ENCODE results near the gene PNMA8C.
"Not testable (repeated sequence)": the region's sequence is repeated elsewhere in the genome, so short reads cannot be mapped to it uniquely, and the experiment has no call there.

The PNMA8C gene

DNA sequence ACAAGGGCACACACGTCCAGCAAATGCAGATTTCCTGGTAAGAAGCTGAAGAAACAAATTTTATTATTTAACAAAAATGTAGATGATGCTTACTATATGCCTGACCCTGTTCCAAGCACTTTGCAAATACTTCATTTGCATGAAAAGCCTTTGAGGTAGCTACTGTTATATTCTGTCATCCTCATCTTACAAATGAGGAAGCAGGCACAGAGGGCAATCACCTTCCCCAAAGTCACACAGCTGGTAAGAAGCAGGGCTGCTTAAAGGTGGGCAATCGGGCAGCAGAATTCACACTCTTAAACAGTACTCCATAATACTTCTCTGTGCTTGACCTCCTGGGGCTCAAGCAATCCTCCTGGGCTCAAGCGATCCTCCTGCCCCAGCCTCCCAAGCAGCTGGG lies 18.3 kb upstream of the PNMA8C start:
- no peak for FAIRE-seq

DNA sequence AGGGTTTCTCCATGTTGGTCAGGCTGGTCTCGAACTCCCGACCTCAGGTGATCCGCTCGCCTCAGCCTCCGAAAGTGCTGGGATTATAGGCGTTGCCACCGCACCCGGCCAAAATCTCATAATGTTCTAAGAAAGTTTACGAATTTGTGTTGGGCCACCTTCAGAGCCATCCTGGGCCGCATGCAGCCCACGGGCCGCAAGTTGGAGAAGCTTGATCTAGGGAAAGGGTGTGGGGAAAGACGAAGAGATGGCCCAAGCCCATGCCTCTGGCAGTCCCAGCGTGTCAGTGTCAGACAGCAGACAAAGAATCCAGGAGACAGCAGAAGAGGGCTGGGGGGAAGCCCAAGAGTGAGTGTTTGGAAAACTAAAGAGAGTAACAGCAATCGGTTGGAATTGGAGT lies 17.3 kb upstream of the PNMA8C start:
- FAIRE-seq: no peak

DNA sequence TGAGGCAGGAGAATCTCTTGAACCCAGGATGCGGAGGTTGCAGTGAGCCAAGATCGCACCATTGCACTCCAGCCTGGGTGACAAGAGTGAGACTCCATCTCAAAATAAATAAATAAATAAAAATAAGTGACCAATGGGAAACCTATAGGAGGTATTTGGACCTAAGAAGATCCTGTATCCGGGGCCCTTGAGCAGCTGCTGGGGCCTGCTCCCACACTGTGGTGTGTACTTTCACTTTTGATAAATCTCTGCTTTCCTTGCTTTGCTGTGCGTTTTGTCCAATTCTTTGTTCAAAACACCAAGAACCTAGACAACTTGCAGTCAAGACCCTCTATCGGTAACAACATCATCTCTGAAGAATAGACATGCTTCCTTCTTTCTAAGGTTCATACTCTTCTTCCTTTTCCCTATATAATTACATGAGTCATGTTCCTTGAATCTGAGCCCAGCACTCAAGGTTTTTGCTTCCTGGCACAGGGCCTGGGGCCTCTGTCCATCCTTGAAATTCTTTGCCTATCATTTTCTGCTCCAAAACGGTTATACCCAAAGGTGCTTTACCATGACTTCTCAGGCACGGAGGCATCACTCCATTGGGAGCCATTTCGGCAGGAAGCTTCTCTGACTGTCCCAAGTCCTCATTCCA lies 14.2 kb upstream of the PNMA8C start:
- FAIRE-seq: no peak

DNA sequence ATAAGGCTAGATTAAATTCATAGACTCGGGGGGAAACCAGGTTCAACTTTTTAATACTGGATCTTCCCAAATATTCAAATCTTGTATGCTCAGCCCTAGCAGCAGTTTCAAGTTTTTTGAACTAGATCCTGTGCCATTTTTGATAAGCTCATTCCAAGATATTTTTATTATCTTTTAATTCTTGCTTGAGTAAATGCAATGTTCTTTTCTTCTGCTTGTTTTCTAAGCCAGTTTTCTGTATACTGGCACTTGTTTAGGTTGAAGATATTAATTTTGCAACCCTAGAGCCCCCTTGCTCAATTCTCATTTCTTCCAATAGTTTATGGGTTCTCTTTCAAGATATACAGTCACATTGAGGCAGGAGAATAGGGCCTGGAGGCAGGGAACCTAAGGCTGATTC lies 13.1 kb upstream of the PNMA8C start:
- no peak for FAIRE-seq

DNA sequence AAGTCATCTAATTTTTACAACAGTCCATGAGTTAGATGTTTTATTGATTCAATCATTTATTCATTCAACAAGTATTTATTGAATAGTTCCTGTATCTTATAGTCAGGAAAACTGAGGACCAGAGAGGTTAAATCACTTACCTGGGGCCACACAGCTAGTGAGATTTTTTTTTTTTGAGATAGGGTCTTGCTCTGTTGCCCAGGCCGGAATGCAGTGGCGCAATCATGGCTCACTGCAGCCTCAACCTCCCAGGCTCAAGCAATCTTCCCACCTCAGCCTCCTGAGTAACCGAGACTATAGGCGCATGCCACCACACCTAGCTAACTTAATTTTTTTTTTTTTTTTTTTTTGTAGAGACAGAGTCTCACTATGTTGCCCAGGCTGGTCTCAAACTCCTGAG lies 7.0 kb upstream of the PNMA8C start:
- not testable (repeated sequence) for FAIRE-seq

DNA sequence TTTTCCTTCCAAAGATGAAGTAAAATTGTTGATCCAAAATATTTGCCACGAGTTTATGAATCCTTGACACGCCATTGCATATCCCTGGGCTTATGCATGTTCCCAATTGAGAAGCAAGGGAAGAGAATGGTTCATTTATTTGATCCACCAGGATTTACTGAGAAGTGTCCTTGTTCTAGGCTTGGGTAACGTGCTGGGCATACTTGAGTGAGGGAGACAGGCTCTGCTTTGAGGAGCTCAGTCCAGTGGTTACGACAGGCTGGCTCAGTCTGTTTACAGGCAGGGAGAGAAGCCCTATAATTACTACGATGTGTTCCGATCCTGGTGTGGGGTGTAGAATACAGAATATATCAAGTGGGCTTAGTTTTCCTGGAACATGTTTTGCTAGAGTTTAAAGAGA lies 6.3 kb upstream of the PNMA8C start:
- FAIRE-seq: no peak

DNA sequence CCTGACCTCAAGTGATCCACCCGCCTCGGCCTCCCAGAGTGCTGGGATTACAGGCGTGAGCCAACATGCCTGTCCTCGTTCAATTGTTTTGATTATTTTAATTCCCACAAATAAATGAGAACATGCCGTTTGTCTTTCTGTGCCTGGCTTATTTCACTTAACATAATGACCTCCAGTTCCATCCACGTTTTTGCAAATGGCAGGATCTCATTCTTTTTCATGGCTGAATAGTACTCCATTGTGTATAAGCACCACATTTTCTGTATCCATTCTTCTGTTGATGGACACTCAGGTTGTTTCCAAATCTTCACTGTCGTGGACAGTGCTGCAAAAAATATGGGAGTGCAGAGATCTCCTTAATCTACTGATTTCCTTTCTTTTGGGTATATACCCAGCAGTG lies 4.7 kb upstream of the PNMA8C start:
- not testable (repeated sequence) for FAIRE-seq

DNA sequence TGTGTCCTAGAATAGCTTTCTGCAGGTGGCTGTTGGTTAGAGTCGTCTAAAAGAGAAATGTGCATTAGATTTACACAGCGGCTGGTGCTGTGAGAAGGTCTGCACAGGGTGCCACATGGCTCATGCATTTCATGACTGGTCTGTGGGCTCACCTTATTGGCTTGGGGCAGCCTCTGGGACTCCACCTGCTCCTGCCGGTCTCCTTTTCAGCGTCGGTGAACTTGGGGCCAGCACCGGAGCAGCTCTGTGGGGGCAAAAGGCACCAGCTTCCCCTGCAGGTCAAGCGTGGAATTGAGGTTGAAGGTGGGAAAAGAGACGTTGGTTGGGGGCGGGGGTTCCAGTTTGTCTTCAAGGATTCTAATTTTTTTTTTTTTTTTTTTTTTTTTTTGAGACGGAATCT lies 3.1 kb upstream of the PNMA8C start:
- no peak for FAIRE-seq

DNA sequence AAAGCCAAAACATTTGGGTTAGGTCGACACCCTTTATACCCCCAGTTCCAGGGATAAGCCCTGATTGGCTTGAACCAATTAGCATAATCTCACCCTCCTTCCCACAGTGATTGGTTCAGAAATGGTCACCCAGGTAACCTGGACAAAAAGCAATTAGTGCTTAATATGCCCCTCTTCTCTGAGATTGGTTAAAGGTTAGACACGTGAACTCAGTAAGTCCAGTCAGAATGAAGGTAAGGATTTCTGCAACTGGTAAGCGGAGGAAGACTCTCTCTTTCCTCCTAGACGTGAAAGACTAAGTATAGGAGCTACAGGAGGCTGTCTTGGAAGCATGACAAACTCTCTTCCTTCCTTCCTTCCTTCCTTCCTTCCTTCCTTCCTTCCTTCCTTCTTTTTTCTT lies 1.3 kb upstream of the PNMA8C start:
- FAIRE-seq: no peak

DNA sequence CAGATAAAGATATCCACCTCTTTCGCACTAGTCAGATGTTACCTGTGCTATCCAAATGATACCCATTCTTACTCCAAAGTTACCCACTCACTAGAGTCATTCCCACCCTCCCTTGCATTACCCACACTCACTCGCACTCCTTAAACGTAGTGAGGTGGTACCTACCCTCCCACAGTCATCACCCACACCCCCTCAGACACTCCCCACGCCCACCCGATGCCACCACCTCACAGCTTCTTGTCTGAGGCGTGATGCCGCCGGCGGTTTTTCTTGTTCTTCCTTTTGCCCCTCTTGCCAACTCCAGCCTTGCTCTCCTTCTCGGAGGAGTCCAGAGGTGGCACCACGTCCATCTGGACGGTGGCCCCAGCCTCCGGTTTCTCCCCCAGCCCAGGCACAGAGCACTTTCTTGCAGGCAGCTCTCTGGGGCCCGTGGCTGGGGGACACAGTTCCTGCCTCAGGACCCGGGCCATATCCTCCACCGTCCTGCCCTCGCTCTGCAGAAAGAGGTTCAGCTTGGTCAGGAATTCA lies 1.2 kb downstream of the PNMA8C start:
- no peak for FAIRE-seq

DNA sequence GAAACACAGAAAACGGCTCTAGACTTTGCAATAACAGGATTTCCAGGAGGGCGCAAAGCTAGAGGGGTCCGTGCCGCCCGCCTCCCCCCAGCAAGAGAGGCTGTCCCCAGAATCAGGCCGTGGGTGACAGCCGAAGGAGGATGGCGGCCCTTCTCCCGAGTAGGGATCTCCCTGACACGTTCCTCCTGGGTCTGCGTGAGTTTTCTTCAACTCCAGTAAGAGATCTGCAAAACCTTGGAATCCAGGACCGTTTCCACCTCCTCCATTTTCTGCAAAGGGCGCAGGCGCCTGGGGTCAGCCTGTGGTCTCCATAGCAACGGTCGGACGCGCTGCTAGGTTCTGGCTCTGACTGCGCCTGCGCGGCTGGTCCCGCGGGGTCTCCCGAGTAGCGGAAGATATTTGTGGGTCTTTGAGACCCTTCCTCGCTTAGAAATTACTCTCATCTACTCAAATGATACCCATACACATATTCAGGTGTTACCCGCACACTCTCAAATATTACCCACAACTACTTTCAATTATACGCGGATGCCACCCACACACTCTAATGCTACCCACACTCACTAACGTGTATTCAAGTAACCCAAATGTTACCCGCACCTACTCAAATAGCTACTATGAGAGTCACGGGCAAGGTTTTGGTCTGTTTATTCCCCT lies 2.1 kb downstream of the PNMA8C start:
- FAIRE-seq: no peak

DNA sequence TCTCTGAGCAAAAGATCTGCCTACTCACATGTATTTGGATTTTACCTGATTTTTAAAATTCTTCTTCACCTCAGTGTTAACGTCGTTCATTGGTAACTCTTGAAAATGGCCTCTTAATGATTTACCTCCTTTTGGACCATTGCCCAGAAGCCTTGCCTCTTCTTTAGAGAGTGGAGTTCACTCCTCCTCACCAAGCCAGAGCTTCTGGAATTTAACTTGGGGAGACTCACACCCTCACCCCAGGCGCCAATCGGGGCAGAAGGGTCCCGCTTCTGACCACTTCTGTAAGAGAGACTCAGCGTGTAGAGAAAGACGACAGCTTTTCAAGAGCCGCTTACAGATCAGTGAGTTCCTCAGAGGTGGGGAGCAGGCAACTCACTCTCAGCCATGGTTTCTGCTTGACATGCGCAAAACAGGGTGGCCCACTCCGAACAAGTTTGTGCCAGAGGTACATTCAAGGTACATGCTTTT lies 2.7 kb downstream of the PNMA8C start:
- no peak for FAIRE-seq

DNA sequence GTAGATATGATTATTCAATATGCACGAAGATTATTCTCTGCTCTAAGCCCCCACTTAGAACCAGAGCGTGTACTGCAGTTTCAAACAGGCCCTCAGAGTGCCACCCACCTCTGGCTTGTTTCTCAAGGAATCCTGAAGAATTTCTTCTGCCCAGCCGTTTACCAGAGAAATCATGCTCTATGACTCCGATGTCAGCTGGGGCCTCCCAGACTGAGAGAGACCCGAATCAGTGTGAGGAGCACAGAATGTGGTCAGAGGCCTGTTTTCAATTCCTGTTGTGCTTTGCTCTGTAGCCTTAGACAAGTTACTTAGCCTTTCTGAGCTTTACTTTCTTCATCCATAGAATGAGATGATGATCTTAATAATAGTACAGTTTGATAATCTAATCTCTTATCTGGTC lies 5.5 kb downstream of the PNMA8C start:
- FAIRE-seq: no peak

DNA sequence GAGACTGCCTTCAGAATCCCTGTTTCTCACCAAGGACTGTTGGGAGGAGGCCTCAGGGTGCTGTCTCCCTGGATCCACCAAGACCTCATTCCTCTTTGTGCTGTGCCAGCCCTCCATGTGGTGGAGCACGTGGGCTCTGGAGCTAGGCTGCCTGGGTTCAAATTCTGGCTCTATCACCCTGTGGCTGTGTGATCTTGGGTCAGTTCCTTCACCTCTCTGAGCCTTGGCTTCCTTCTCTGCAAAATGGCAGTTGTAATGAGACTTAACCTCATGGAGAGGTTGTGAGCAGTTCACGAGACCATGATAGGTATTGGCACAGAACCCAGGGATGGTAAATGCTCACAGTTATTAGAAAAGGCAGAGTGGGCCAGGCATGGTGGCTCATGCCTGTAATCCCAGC lies 6.4 kb downstream of the PNMA8C start:
- FAIRE-seq: no peak

DNA sequence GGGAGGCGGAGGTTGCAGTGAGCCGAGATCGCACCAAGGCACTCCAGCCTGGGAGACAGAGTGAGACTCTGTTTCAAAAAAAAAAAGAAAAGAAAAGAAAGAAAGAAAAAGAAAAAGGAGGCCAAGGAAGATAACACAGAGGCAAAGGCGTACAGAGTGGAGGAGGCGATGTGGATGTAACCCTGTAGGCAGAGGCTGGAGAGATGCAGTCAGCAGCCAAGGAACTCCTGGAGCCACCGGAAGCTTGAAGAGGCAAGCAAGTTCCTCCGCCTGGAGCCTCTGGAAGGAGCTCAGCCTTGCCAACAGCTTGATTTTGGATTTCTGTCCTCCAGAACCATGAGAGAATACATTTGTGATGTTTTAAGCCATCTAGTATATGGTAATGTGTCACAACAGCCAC lies 8.7 kb downstream of the PNMA8C start:
- FAIRE-seq: no peak

DNA sequence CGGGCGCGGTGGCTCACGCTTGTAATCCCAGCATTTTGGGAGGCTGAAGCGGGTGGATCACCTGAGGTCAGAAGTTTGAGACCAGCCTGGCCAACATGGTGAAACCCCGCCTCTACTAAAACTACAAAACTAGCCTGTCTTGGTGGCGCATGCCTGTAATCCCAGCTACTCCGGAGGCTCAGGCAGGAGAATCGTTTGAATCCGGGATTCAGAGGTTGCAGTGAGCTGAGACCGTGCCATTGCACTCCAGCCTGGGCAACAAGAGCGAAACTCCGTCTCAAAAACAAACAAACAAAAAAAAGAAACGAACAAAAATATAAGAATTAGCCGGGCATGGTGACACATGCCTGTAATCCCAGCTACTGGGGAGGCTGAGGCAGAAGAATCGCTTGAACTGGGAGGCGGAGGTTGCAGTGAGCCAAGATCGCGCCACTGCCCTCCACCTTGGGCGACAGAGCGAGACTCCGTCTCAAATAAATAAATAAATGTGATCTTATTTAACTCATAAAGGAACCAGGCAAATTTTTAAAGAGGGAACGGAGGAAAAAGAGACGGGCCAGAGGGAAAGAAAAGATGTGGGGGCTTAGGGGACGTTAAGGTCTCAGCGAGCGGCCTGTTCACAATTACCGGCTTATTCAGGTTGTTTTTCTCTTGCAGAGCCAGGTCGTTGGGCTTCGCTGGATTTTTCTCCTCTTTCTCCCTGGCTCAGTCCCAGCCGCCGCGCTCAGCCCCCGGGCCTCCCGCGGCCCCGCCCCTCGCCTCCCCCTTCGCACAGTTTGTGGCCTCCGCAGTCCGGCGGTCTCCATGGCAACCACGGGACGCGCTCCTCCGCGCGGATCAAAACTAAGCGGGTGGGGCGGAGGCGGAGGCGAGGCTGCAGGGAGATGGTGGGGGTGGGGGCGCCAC lies 12.7 kb downstream of the PNMA8C start:
- not testable (repeated sequence) for FAIRE-seq

DNA sequence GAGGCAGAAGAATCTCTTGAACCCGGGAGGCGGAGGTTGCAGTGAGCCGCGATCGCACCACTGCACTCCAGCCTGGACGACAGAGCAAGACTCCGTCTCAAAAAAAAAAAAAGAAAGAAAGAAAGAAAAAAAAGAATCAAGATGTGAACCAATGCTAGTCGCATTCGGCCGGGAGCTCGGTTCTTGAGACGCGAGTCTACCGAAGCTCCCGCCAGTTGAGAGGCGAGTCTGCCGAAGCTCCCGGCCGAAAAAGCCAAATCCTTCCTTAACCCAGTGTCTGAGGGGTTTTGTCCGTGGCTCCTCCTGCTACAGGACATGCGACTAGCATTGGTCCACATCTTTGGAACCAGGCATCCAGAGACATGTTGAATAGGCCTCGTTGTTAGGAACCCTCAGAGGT lies 13.8 kb downstream of the PNMA8C start:
- not testable (repeated sequence) for FAIRE-seq

DNA sequence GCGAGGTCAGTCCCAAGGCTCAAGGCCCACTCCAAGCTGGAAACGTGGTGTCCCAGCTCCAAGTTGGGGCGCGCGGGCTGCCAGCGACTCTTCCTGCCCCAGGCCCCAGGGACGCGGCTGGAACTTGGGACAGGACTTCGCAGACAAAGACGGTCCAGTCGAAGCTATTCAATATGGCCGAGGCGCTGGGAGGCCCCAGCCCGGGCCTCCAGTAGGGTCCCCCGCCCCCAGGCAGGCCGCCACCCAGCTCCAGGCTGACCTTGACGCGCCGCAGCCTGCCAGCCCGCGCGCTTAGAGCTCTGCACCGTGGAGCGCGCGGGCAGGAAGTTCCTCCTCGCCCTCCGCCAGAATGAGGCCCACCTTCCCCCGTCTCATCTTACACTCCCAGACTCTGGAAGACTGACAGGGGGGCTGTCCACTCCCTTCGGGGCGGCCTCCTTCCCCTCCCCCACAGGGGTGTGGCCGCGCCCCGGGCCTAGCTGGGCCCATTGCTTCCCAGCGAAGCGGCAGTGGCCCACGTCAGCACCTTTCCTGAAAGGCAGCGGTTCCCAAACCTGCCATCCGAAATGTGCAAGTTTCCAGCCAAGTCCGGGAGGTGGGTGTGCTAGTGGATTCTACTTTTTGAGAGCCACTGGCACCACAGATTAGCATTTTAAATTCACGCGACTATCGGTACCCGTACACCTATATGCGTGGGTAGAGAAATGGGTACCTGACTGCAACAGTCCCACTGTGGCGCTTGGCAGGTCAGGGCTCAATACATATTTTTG lies 15.3 kb downstream of the PNMA8C start, which contains the start of gene CCDC8:
TSS of gene CCDC8 (minus strand) at position 303 of the 770 bp plus-strand sequence. CDS start 754 bp downstream, outside the sequence.
- peak; percentile 88 for FAIRE-seq

DNA sequence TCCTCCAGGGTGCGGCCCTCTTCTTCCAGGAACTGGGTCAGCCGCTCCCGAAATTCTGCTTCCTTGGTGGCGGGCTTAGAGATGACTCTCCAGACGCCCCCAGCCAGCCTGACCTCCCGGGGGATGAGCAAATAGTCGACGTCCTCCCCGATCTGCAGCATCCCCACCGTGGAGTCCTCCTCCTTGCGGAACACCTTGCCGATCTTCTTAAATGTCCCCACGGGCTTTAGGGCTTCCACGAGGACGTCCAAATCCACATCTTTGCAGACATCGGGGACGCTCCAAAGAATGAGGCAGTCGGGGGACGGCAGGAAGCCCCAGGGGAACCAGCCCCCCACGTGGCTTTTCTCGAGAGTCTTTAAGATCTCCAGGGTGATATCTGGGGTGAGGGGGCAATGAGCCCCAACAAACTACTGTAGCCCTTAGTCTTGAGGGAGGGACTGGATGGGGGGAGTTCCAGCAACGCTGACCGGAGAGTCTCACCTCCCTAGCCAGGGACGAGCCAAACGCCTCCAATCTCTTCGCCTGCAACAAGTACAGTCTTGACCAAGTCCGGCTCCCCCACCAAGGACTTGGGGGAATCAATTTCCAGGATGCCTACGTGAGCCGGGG lies 16.0 kb downstream of the PNMA8C start:
- no peak for FAIRE-seq

DNA sequence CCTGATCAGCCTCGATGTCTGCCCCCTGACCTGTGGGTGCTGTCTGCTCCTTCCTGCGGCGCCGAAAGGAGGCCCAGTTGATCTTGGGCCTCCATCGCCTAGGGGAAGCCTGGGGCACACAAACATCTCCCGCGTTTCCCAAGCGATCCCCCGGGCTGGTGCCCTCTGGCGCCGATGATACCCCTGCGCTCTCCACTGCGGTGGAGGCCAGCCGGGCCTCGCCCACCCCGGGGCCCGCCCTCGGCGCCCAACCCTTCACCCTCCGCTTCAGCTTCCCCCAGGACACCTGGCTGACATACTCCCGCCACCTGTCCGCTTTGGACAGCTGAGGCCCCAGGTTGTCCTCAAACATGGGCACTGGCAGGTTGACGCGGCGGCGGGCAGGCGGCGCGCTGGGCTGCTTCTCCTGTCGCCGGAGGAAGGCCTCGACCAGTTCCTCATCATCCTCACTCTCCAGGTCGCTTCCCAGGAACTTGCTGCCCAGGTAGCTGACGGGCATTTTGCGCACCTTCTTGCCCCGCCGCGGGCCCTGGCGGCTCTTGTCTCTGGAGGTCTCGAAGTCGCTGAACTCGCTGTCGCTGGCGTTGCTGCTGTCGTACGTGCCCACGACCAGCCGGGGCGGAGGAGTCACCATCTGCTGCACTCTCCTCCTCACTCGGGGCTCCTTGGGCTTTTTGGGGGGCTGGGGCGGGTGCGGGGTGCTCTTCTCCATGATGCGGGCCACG lies 16.6 kb downstream of the PNMA8C start:
- no peak for FAIRE-seq
